ENCODE data around the gene PCLO.
"Not testable (repeated sequence)": the region's sequence is repeated elsewhere in the genome, so short reads cannot be mapped to it uniquely, and the experiment has no call there.

The PCLO gene

DNA sequence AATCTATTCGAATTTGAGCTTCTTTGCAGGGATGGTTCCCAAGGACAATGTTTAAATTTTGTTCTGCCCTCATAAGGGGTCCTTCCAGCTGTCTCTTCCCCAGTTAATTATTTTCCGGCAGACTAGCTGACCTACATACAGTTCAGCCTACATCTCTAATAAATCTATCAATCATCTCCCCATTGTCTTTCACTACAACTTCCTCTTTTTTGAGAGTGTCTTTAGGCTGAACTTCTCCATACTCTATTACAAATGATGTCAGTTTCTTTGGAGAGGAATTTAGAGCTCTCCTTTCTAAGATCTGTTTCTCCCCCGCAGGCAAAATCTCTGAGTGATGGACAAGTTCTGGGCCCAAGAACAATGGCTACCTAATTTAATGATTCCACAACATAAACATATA lies 122.2 kb downstream of the PCLO start:
- DNase-seq (ENCODE audit: low spot score) = no peak

GRCh38 chr7:83038787-83039186 lies 123.9 kb downstream of the PCLO start:
- no peak for DNase-seq (ENCODE audit: low spot score)

DNA sequence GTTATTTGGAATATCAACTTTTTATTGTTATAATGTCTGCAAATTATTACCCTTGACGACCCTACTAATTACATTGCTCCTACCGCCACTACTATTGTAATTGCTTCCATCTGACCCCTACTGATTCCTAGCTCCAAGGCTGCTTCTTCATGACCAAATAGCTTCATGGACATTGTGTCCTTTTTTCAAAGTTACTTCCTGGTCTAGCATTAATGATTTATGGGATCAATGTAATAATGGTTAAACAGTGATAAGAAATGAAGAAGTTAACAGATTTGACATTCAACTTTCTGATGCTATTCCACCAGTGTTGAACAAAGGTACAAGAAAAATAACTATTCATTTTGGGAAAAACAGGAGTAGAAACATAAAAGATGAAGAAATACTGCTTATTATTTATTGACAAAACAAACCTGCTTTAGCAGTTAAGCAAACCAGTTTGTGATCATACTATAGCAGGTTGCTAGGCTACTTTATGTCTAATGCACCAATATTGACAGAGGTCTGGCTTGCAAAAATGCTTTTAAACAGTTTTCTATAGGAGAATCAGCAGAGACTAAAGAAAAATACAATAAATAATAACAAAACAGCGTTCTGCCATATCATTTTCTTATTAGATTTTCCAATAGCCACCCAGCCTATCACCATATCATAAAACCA lies 125.8 kb downstream of the PCLO start:
- DNase-seq (ENCODE audit: low spot score) = no peak

- no peak for DNase-seq (ENCODE audit: low spot score)
Observed at GRCh38 chr7:83036130-83036529, 126.6 kb downstream of the PCLO start.

DNA sequence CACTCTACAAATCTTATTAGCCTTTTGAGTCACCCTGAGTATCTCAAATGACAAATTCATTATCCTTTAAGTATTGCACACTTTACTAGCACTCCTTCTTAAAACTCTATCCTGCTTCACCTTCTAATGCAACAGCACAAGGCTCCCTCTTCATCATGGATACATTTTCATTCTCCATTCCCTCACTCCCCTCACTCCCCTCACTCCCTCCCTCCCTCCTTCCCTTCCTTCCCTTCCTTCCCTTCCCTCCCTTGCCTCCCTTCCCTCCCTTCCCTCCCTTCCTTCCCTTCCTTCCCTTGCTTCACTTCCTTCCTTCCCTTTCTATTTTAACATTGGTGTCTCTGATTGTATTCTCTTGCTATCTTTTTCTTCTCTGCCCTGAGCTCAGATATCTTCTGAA lies 130.5 kb downstream of the PCLO start:
- no peak for DNase-seq (ENCODE audit: low spot score)

DNA sequence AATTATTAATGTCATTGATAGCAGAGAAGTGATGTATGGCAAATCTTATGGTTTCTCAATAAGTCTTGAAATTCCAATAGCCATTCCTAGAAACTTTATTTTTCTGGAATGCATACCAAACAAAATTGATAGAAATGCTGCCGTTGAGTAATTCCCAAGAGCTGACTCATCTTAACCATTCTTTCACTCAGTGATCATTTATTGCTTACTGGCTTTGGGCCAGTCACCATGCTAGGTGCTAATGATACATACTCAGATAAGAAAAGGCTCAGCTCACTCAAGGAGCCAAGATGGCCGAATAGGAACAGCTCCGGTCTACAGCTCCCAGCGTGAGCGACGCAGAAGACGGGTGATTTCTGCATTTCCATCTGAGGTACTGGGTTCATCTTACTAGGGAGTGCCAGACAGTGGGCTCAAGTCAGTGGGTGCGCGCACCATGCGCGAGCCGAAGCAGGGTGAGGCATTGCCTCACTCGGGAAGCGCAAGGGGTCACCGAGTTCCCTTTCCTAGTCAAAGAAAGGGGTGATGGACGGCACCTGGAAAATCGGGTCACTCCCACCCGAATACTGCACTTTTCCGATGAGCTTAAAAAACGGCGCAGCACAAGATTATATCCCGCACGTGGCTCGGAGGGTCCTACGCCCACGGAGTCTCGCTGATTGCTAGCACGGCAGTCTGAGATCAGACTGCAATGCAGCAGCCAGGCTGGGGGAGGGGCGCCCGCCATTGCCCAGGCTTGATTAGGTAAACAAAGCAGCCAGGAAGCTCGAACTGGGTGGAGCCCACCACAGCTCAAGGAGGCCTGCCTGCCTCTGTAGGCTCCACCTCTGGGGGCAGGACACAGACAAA lies 138.6 kb downstream of the PCLO start:
- not testable (repeated sequence) for DNase-seq (ENCODE audit: low spot score)

DNA sequence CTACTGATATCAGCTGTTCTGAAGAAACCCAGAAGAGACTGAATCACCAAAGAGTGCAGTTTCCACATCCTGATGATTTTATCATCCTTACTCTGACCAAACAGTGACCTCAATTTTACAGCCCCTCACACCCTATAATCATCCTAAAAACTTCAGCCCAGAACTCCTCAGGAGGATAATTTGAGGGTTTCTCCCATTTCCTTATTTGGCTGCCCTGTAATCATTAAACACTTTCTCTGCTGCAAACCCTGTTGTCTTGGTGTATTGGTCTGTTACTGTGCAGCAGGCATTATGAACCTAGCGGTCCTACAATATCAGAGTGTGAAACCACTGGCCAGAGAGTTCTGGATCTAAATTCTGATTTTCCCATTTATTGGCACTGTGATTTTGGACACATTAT lies 141.7 kb downstream of the PCLO start:
- no peak for DNase-seq (ENCODE audit: low spot score)

DNA sequence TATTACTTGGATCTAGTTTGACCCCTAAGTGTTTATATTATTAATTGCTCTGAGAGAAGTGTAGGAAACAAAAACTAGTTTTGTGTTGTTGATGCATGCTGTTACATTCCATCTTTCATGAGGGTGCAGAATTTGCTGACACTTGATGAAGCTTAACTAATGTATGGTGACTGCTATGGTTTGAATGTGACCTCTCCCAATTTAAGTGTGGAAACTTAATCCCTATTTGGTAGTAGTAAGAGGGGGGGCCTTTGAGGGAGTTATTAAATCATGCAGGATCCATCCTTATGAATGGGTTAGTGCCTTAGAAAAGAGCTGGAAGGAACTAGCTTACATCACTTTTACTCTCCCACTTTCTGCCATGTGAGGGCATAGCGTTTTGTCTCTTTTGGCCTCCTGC lies 142.5 kb downstream of the PCLO start:
- DNase-seq (ENCODE audit: low spot score) = no peak

DNA sequence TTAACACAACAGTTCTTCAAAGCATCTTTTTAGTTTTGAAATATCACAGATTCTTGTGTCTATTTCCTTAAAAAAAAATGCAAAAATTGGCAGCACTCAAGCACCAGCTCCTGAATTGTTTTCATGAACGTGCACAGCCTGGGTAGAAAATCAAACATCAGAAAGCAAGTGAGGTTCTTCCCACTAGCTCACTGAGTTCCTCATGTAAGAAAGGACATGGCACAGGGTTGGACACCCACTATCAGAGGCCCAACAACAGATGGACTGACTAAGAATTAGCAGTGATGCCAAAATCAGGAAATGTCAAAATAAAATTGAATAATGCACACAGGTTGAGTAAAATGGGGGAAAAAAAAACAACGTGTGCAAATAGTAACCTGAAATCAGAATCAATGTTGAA lies 146.8 kb downstream of the PCLO start:
- DNase-seq (ENCODE audit: low spot score) = no peak

DNA sequence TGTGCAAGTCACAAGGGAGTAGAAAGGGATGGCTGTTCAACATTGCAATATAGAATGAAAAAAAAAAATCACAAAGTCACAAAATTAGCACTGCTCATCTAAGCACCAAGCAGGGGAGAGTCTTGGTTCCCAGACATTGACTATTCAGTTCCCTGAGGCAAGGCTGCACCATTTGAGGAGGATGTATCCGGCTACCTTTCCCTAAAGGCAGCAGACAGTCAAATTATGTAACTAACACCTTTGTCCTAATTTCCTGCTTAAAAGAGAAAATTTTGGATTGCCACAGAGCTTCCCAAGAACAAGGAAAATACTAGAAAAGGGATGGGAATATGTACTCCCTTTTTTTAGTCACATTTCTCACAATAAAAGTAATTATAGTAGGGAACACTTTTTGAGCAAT lies 148.1 kb downstream of the PCLO start:
- no peak for DNase-seq (ENCODE audit: low spot score)

GRCh38 chr7:83011954-83012353 lies 150.7 kb downstream of the PCLO start:
- no peak for DNase-seq (ENCODE audit: low spot score)

DNA sequence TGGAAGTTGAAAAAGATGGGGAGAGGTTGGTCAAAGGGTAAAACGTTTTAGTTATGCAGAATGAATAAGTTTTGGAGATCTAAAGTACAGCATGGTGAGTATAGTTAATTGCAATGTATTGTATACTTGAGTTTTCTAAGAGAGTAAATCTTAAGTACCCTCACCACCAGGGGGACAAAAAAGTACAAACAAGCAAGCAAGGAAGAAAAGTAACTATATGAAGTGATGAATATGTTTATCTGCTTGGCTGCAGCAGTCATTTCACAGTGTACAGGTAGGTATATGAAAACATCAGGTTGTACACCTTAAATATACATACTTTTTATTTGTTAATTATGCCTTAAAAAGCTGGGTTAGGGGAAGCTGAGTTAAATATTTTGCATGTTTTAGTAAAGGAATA lies 157.3 kb downstream of the PCLO start:
- no peak for DNase-seq (ENCODE audit: low spot score)

GRCh38 chr7:83001362-83002040 lies 161.2 kb downstream of the PCLO start:
- no peak for DNase-seq (ENCODE audit: low spot score)

DNA sequence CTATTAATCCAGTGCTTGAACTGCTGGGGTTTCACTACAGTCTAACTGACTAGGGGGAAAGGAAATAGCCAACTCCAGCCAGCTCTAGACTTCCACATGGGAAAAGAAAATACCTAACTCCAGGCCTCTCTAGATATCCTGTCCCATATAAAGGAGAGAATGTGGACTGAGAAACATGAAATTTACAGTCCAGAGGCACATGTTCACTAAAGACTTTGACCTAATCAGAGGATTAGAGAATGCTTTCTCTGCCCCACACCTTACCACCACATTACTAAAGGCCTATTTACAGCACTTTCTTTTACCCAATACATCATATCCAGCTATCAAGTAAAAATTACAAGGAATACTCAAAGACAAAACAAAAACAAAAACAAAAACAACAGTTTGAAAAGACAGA lies 164.2 kb downstream of the PCLO start:
- no peak for DNase-seq (ENCODE audit: low spot score)

GRCh38 chr7:82985144-82985802 lies 177.4 kb downstream of the PCLO start:
- no peak for DNase-seq (ENCODE audit: low spot score)

DNA sequence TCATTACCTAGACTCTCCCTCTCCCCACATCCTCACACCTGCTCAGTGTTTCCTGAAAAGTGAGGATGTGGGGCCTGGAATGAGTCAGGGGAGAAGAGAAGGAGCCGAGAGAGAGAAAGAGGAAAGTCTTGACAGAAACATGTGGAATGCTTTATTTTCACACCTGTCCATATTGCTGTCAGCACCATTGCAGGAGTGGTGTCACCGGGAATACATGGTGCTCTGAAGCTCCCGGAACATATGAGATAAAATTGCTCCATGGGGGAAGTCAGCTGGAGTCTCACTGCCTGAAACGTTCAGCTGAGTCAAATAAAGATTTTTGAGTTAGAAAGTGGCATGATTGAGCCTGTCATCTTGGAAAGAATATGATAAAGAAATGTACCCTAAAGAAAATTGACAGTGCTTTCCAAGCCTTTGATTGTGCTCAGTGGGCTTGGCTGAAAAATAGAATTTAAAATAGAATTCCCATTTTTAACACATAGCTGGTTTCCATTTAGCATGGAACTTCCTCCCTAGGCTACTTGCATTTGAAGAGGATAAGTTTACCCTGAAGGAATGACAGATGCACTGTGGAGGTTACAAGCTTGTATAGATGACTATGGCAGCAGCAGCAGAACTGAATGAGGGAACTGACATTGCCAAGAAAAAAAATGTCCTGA lies 182.4 kb downstream of the PCLO start:
- no peak for DNase-seq (ENCODE audit: low spot score)

GRCh38 chr7:82975811-82976468 lies 186.7 kb downstream of the PCLO start:
- no peak for DNase-seq (ENCODE audit: low spot score)

DNA sequence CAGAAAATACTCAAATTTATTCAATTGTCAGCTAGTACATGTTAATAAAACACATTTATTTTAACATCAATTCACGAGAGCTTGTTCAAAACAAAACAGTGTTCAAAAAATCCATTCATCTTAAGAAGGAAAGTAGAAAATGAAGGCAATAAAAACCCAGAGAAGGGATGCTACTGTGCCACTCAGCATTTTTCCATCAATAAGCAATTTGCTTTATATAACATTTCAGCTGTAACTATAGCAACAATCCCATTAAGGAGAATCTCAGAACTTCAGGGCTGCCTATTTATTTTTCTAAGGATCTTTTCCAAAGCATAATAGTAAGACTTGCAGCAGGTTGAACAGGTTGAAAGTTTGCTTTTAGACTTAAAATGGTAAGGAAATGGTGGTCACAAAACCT lies 190.5 kb downstream of the PCLO start:
- no peak for DNase-seq (ENCODE audit: low spot score)

DNA sequence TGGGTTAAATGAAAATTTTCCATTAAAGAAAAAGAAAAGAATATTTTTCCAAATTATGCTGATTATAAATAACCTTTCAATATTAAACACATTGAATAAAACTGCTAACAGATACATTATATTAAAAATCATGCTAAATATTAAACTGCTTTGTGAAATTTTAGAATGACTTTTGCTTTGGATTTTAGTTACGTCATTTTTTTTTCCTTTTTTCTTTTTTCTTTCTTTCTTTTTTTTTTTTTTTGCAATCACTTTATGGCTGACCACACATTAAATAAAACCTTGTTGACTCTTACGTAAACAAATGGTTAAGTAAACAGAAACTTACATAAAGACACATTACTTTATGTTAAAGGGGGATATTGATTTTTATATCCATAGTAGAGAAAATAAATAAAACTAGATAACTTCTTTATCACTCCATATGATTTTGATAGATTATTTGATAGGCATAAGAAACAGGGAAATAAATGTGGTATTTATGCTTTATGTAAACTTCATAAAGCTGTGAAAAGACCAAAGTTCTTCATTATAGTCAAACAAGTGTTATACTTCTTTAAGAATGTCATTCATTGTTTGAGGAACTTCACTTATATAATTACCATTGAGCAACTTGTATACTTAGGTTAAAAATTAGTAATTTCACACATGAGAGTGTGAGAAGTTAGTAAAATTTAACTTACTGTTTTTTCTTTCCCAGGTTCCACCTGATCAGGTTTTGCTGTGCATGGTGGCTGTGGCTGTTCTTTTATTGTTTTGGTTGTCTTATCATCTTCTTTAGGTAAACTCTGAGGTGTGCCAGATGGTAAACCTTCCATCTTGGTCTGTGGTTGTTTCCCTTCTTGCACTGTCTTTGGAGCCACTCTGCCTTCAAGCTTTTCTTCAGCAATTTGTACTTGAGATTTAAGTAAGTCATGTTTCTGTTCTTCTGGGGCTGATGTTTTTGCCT lies 197.3 kb downstream of the PCLO start:
- no peak for DNase-seq (ENCODE audit: low spot score)

GRCh38 chr7:82964150-82964882 lies 198.4 kb downstream of the PCLO start:
- no peak for DNase-seq (ENCODE audit: low spot score)
